Measurements from ENCODE around the gene CLEC17A.
"Not testable (repeated sequence)": the region's sequence is repeated elsewhere in the genome, so short reads cannot be mapped to it uniquely, and the experiment has no call there.

CLEC17A gene

GRCh38 chr19:14582894-14583340 is at the start of gene CLEC17A:
CLEC17A (plus strand) TSS chr19:14583084; CDS start chr19:14583161, 77 bp downstream.
- DNase-seq = no peak

GRCh38 chr19:14533450-14533849 is 49.4 kb upstream of the CLEC17A start:
- no peak for DNase-seq

DNA sequence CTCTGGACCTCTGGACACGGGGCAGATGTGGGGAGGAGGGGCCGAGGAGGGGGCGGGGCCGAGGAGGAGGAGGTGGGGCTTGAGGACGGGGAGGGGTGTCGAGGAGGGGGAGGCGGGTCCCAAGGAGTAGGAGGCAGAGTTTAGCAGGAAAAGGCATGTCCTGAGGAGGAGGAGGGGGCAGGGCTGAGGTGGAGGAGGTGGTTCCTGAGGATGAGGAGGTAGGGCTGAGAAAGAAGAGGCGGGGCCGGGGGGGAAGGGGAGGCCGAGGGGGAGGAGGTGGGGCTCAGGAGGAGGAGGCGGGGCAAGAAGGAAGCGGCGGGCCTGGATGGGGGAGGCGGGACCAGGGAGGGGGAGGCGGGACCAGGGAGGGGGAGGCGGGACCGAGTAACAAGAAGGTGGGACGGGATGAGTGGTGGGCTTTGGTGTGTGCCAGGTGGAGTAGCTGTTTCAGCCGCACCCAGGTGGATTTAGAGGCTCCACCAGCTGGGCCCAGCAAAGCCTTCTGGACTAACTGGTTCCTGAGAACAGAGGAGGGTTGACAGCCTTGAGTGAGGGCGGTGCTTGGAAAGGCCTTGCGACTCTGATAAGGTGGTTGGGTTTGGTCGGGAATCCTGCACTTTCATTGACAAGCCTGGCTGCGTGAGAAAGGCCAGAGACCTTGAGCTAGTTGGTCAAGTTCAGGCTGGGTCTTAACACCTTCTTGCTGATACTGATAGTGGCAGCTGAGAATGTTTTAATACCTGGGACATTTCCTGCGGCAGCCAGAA is 45.8 kb upstream of the CLEC17A start:
- no peak for DNase-seq

GRCh38 chr19:14540741-14541525 is 42.0 kb upstream of the CLEC17A start:
- no peak for DNase-seq

- DNase-seq = not testable (repeated sequence)
Observed at GRCh38 chr19:14541979-14542378, 40.9 kb upstream of the CLEC17A start.

- DNase-seq = peak in 1 of 2 donors; percentile 28
Observed at GRCh38 chr19:14542711-14543328, 40.1 kb upstream of the CLEC17A start.

DNA sequence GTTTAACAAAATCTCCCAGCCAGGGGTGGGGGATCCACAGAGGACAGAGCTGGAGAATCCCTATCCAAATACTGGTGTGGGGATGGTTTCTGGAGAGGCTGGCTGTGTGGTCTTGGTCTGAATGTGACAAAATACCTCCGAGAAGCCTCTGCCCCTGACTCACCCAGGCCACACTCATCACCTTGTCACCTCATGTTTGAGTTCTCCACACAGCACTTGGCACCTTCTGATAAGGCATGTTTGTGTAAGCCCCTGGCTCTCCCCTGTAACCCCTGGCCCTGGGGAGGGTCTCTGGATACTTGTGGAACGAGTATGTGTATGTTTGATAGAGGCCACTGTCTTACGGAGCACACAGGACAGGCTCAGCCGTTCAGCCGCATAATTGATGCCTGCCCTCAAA is 38.8 kb upstream of the CLEC17A start:
- no peak for DNase-seq

- DNase-seq = peak; percentile 92 to 93
Observed at GRCh38 chr19:14544977-14545715, 37.7 kb upstream of the CLEC17A start.

- DNase-seq = no peak
Observed at GRCh38 chr19:14545716-14546082, 37.2 kb upstream of the CLEC17A start.

GRCh38 chr19:14550201-14550754 is 32.6 kb upstream of the CLEC17A start:
- no peak for DNase-seq

- peak in 1 of 2 donors; percentile 52 for DNase-seq
Observed at GRCh38 chr19:14551134-14552005, 31.5 kb upstream of the CLEC17A start.

- DNase-seq = not testable (repeated sequence)
Observed at GRCh38 chr19:14552006-14552360, 30.9 kb upstream of the CLEC17A start.

- DNase-seq = no peak
Observed at GRCh38 chr19:14553042-14553938, 29.6 kb upstream of the CLEC17A start.

DNA sequence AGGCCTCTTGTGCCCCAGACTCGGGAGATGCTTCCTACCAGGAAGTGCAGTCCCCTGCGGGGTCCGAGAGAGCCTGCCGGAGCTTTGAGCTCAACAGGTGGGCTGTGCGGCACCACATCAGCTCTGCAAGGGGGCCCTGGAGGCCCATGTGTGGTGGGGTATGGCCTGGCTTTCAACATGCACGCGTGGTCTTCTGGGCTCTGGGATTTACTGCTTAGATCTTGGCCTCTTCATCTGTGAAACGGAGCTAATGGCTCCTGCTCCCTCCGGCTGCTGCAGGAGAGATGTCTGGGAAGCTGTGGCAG is 29.0 kb upstream of the CLEC17A start:
- no peak for DNase-seq

- peak in 1 of 2 donors; percentile 13 for DNase-seq
Observed at GRCh38 chr19:14554382-14554812, 28.5 kb upstream of the CLEC17A start.

DNA sequence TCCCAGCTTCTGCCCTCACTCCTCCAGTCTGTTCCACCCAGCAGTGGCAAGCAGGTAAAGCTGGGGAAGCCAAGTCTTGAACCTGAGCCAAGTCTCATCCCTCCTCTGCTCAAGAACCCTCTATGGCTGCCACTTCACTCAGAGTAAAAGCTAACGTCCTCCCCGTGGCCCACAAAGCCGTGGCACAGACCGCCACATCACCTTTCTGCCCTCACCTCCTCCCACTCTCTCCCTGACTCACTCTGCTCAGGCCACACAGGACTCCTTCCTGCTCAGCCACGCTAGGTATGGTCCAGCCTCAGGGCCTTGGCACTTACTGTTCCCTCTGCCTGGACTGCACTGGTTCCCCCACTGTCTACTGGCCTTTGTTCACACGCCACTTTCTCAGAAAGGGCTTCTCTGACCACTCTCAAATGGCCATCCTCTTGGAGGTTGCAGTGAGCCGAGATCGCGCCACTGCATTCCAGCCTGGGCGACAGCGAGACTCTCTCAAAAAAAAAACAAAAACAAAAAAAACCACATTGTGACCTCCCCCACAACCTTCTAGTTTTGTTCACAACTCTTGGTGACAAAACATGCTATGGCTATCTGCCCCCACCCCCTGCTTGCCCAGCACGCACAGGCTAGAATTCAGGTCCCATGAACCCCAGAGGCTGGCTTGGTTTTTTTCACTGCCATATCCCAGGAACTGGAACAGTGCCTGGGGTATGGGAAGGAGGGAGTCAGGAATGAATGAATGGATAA is 26.8 kb upstream of the CLEC17A start:
- DNase-seq = no peak

DNA sequence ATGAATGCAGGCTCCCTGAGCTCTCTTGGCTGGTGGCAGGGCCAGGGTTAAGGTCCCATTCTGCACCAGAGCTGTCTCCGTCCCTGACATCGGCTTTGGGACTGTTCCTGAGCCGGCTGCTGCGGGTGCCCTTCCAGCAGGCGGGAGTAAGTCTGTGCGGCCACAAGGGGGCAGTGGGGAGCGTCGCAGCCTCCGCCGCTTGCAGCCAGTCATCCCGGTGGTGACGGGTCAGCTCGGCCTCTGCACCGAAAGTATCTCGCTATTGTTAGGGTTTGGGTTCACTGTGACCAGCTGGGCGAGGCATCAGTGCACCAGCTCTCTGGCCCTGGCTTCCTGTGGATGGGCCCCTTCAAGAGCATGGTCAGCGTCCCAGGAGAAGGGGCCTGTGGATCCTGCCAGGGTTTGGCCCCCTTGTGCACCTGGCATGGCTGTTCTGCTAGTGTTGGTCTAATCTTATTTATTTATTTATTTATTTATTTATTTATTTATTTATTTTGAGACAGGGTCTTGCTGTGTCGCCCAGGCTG is 26.2 kb upstream of the CLEC17A start:
- DNase-seq = peak; percentile 74 to 81

DNA sequence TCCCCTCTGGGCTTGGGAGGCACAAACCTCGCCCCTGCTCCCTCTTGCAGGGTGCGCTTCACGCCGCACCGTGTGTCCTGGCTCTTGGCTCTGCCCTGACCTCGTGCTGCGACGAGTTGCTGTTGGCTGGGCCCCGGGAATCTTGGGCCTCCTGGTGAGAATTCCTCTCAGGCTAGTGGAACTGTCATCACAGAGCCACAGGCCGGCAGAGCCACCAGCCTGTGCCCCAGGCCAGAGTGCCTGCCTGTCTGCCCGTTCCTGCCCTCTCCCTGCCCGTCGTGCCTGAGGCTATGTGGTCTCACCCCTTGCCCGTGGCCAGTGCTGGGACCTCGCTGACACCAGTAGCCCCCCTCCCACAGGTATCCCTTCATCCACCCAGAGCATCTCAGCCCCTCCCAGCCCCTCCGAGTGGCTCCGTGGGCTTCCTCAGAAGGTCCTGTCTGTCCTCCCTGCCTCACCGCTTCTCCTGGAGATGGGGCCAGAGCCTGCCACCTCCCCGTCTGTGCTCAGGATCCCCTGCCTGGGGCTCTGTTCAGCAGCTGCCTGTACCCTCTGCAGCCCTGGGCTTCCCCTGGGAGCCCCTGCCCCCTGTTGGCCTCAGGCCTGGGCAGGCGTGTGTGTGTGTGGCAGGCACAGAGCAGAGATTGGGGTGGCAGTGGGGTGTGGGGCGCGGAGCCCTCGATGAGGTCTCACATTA is 24.4 kb upstream of the CLEC17A start:
- no peak for DNase-seq
